GM23338 (cell line): ENCODE measurements around the gene ADORA2A. TPM values are rescaled to one million over a fixed set of nuclear protein-coding genes. Genes with fewer than 3 reads are reported as not detected.

Experiments used
- ATAC-seq: fragments of 200-7000 bp; cut with Tn5 transposase; 3 replicates; pipeline ENCODE4 v1.9.1; 2020
- DNase-seq: peaks from one replicate; pipeline ENCODE4 v3.0.0-alpha.2; 2015; ENCODE audit warnings: low spot score
- H2AFZ ChIP-seq: fragments of 200-600 bp; sonication (generic); 2 replicates; pipeline ENCODE4 v1.8.0; 2016; ENCODE audit warnings: antibody characterized with exemption, mild to moderate bottlenecking, moderate library complexity
- H3F3A ChIP-seq: fragments of 200-600 bp; sonication (generic); replicated peaks from 2 replicates; pipeline ENCODE4 v1.8.0; 2017; ENCODE audit warnings: antibody characterized with exemption, mixed run types, low read depth
- H3K27ac ChIP-seq: fragments of 200-600 bp; sonication (generic); 2 replicates; pipeline ENCODE4 v1.6.1; 2016; ENCODE audit warnings: low read depth
- H3K27me3 ChIP-seq: fragments of 200-600 bp; sonication (generic); 2 replicates; pipeline ENCODE4 v1.8.0; 2016; ENCODE audit warnings: mild to moderate bottlenecking, mixed run types, moderate library complexity; ENCODE audit not compliant: insufficient read depth
- H3K36me3 ChIP-seq: fragments of 200-600 bp; sonication (generic); 2 replicates; pipeline ENCODE4 v1.8.0; 2016; ENCODE audit warnings: mild to moderate bottlenecking; ENCODE audit not compliant: insufficient read depth
- H3K4me1 ChIP-seq: fragments of 200-600 bp; sonication (generic); 2 replicates; pipeline ENCODE4 v1.8.0; 2016; ENCODE audit warnings: mild to moderate bottlenecking, moderate library complexity; ENCODE audit not compliant: insufficient read depth
- H3K4me2 ChIP-seq: fragments of 200-600 bp; sonication (generic); 2 replicates; pipeline ENCODE4 v1.7.1; 2017; ENCODE audit warnings: mixed run types
- H3K4me3 ChIP-seq: fragments of 200-600 bp; sonication (generic); 2 replicates; pipeline ENCODE4 v1.6.1; 2016; ENCODE audit warnings: mixed run types
- H3K79me2 ChIP-seq: fragments of 200-600 bp; sonication (generic); replicated peaks from 2 replicates; pipeline ENCODE4 v1.8.0; 2017; ENCODE audit warnings: mild to moderate bottlenecking; ENCODE audit not compliant: insufficient read depth
- H3K9me2 ChIP-seq: fragments of 200-600 bp; sonication (generic); 2 replicates; pipeline ENCODE4 v1.8.0; 2017; ENCODE audit not compliant: insufficient read depth
- H4K20me1 ChIP-seq: fragments of 200-600 bp; sonication (generic); replicated peaks from 2 replicates; pipeline ENCODE4 v1.8.0; 2017; ENCODE audit warnings: mild to moderate bottlenecking; ENCODE audit not compliant: insufficient read depth
- H3K27ac Mint-ChIP-seq: 2 replicates; pipeline ENCODE4 v1.8.0; 2020; ENCODE audit warnings: inconsistent platforms, mild to moderate bottlenecking, moderate library complexity, mixed read lengths
- H3K27me3 Mint-ChIP-seq: 3 replicates; pipeline ENCODE4 v1.8.0; 2022; ENCODE audit warnings: low read depth, mild to moderate bottlenecking, moderate library complexity, mixed read lengths, inconsistent platforms; ENCODE audit not compliant: insufficient read depth, poor library complexity
- H3K36me3 Mint-ChIP-seq: 3 replicates; pipeline ENCODE4 v1.8.0; 2021; ENCODE audit warnings: low read depth, mild to moderate bottlenecking, inconsistent platforms, moderate library complexity, mixed read lengths
- H3K4me1 Mint-ChIP-seq: 3 replicates; pipeline ENCODE4 v1.8.0; 2020; ENCODE audit warnings: mild to moderate bottlenecking, inconsistent platforms, mixed read lengths
- H3K4me3 Mint-ChIP-seq: 3 replicates; pipeline ENCODE4 v1.8.0; 2021; ENCODE audit warnings: moderate library complexity, mild to moderate bottlenecking, inconsistent platforms, mixed read lengths
- H3K9me3 Mint-ChIP-seq: 3 replicates; pipeline ENCODE4 v1.8.0; 2020; ENCODE audit warnings: moderate library complexity, mild to moderate bottlenecking, inconsistent platforms, mixed read lengths
- CREB1 ChIP-seq: fragments of 250-450 bp; sonication (Bioruptor Pico); IDR thresholded peaks from 2 replicates; pipeline ENCODE4 v1.5.0; 2020; ENCODE audit warnings: low read depth, mild to moderate bottlenecking, moderate library complexity
- ETS1 ChIP-seq: IDR thresholded peaks from 2 replicates; pipeline ENCODE4 v1.6.1; 2016; ENCODE audit warnings: antibody characterized with exemption
- EZH2 ChIP-seq: fragments of 200-600 bp; sonication (generic); IDR thresholded peaks from one replicate; pipeline ENCODE4 v1.8.0; 2017; ENCODE audit warnings: antibody characterized with exemption, mild to moderate bottlenecking, low read depth; ENCODE audit not compliant: unreplicated experiment
- EZH2phosphoT487 ChIP-seq: fragments of 200-600 bp; sonication (generic); IDR thresholded peaks from one replicate; pipeline ENCODE4 v1.8.1; 2018; ENCODE audit warnings: antibody characterized with exemption; ENCODE audit not compliant: unreplicated experiment
- JUNB ChIP-seq: IDR thresholded peaks from one replicate; pipeline ENCODE4 v1.6.1; 2016; ENCODE audit warnings: antibody characterized with exemption; ENCODE audit not compliant: unreplicated experiment
- NANOG ChIP-seq: IDR thresholded peaks from 2 replicates; pipeline ENCODE4 v1.6.1; 2016; ENCODE audit warnings: antibody characterized with exemption, borderline replicate concordance
- REST ChIP-seq: IDR thresholded peaks from one replicate; pipeline ENCODE4 v1.6.1; 2018; ENCODE audit warnings: antibody characterized with exemption; ENCODE audit not compliant: unreplicated experiment
- ZNF331 ChIP-seq: fragments of 250-450 bp; sonication (Bioruptor Pico); IDR thresholded peaks from 2 replicates; pipeline ENCODE4 v1.5.0; 2020; ENCODE audit warnings: low read depth, mild to moderate bottlenecking, moderate library complexity
- ZNF462 ChIP-seq: fragments of 250-450 bp; sonication (Bioruptor Pico); IDR thresholded peaks from 2 replicates; pipeline ENCODE4 v1.5.0; 2020; ENCODE audit warnings: mild to moderate bottlenecking, moderate library complexity
- polyA plus RNA-seq: library from polyadenylated mRNA; unstranded; fragments of >200 nt; fragmentation: Nextera tagmentation; extraction: Ambion mirVana; gene quantifications from 2 replicates; pipeline ENCODE4 v1.2.1, GENCODE V29; 2016
- total RNA-seq: library from RNA; depleted of rRNA; stranded (reverse); fragments of >200 nt; shearing (Covaris generic); gene quantifications from 2 replicates; pipeline ENCODE4 v1.2.3, GENCODE V29; 2014

The ADORA2A gene
- total and polyA plus RNA-seq, 2 experiments from 2014 or later, result 4.1 to 13.5 TPM

- Histone ChIP-seq H3K27ac (no peak overlapping the region), H3K27me3 (no peaks in the 10 kb centered on the region), H3K36me3 (no peaks in the 10 kb centered on the region), H3F3A (no peaks in the 10 kb centered on the region), H2AFZ (no peak overlapping the region), H3K79me2 (no peaks in the 10 kb centered on the region), H3K4me2 (no peak overlapping the region), H3K4me1 (0 out of 2 replicates have a peak, but pooled peaks cover 9% of the 10 kb centered on the region), H3K9me2 (no peaks in the 10 kb centered on the region), H4K20me1 (peaks cover 3% of the 10 kb centered on the region), H3K4me3 (no peak overlapping the region)
- H3K4me3 Mint-ChIP-seq, result no peak overlapping the region
- no peak for ATAC-seq
- no peaks in the 10 kb centered on the region for H3K9me3 Mint-ChIP-seq
- H3K27ac Mint-ChIP-seq, result no peak overlapping the region
- H3K27me3 Mint-ChIP-seq, result peaks cover 27% of the 10 kb centered on the region
- peaks cover 30% of the 10 kb centered on the region for H3K36me3 Mint-ChIP-seq
- no peak for TF ChIP-seq ZNF462 (CRISPR knock-in tag)
- TF ChIP-seq CREB1 (CRISPR knock-in tag), result no peak
- no peak for TF ChIP-seq REST
- no peak for TF ChIP-seq NANOG
- TF ChIP-seq EZH2phosphoT487, result no peak
- TF ChIP-seq JUNB, result no peak
- TF ChIP-seq ZNF331 (CRISPR knock-in tag), result no peak
- no peak for TF ChIP-seq EZH2
- TF ChIP-seq ETS1, result no peak
- DNase-seq, result no peak
- H3K4me1 Mint-ChIP-seq, result peaks cover 20% of the 10 kb centered on the region
Observed at GRCh38 chr22:24408630-24409029, 18.8 kb upstream of the ADORA2A start.
